Sciatic nerve (tissue), 2 donors: ENCODE results near the gene TTC3. TPM values are rescaled to one million over a fixed set of nuclear protein-coding genes. Genes with fewer than 3 reads are reported as not detected.

Experiments
- ATAC-seq: fragments of 200-7000 bp; cut with Tn5 transposase; one replicate; pipeline ENCODE4 v1.9.1; 2020; ENCODE audit warnings: mild to moderate bottlenecking, moderate library complexity
- DNase-seq: peaks from one replicate; pipeline ENCODE4 v3.0.0-alpha.2; 2020; ENCODE audit warnings: low spot score
- intact Hi-C: fragments of 100-400 bp; cut with DNase I; formaldehyde crosslinking; loops from one replicate; pipeline ENCODE4 v1.14.2; 2022
- total RNA-seq: library from RNA; stranded (reverse); fragmentation: NEBNext Ultra II Directional; extraction: Animal tissue kit (Norgen Biotek cat#: 25700); gene quantifications from one replicate; pipeline ENCODE4 v1.2.1, GENCODE V29; 2021
- donor health status: DM: no; HTN: no; CAD: no.
- donor health status: DM: no; HTN: no; CAD: no.

Gene TTC3
- total RNA-seq, 1 donor from 2014 or later, result 146 TPM

DNA sequence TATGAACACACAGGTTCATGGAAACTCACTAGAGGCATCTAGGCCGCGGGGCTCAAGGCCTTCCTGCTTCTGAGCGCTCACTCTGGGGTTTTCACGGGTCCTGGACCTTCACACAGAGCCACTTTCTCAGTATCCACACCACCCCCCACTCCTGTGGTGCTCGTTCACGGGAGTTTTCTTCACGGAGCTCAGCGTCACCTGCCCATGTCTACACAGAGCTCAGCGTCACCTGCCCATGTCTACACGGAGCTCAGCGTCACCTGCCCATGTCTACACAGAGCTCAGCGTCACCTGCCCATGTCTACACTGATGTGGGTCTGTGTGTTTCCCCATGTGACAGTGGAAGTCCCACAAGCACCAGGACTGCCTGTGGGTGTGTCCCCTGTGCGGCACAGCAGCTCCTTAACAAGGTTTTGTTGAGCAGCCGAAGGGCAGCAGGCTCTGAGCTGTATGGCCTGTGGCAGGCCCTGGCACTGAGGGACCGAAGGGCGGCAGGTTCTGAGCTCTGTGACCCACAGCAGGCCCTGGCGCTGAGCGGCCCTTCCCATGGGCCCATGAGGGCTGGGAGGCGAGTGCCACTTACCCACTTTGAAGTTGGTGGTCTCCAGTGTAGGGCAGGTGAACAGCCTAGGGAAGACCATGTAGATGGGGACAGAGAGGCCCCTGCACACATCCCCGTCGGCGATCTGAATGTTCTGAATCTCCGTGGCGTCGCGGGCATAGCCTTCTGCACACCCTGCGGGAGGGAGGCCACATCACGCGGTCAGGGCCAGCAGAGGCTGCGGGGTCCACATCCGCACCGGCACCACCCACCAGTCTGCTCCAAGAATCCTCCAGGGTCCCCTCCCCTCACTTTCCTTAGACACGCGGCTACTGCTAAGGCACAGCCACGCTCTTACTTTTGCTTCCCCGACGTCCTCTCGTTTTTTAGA is 154.3 kb downstream of the TTC3 start:
- peak; percentile 10 for ATAC-seq
- intact Hi-C loops, result loop anchor here (10.0 kb wide), 1 partner anchor 137 kb away; the partner anchor contains the start of gene DYRK1A
- no peak for DNase-seq

- ATAC-seq, result no peak
- intact Hi-C loops, result loop anchor here (10.0 kb wide), 1 partner anchor 137 kb away; the partner anchor contains the start of gene DYRK1A
- no peak for DNase-seq
These were observed 154.9 kb downstream of the TTC3 start for GRCh38 chr21:37228003-37228400.

DNA sequence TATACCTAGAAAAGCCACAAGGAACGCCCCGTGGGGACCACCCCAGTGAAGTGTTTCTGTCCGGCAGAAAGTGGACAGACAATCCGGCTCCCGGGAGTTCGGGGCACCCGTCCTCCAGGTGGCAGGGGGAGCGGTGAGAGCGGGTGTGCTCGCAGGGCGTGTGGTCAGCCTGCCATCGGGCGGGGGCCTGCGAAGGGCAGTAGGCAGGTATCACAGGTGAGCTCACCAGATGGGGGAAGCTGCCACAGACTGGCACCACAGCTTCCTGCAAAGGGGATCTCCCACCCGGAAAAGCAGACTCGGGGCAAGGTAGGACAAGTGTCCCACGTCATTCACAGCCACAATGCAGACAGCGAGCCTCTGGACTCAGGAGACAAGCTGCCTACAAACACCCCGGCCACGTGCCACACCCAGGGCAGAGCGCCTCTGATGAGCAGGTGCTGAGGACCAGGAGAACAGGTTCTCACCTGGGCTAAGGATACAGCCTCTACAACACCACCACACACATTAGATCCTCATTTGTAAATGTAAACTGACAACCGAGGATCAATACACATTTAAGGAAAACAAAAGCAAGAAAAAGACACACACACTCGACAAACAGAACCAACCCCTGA is 157.7 kb downstream of the TTC3 start:
- intact Hi-C loops, result no loop called here
- no peak for DNase-seq
- ATAC-seq, result no peak

DNA sequence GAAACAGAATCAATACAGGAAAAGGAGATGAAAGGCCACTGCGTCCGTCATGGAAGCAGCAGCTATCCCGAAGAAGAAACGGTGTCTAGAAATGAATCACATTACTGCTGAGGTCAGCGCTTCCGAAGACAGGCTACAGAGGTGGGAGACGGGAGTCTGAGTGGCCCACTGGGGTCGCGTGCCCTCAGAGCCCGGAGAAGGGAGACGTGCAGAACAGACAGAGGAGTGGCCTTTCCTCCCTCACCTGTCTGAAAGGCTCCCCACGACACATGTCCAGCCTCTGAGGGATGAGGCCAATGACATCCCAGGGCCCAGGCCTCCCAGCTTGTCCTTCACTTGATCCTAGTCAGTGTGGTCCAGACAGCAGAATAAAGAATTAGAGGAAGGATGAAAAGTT is 158.2 kb downstream of the TTC3 start:
- ATAC-seq, result no peak
- no peak for DNase-seq
- intact Hi-C loops, result no loop called here

DNA sequence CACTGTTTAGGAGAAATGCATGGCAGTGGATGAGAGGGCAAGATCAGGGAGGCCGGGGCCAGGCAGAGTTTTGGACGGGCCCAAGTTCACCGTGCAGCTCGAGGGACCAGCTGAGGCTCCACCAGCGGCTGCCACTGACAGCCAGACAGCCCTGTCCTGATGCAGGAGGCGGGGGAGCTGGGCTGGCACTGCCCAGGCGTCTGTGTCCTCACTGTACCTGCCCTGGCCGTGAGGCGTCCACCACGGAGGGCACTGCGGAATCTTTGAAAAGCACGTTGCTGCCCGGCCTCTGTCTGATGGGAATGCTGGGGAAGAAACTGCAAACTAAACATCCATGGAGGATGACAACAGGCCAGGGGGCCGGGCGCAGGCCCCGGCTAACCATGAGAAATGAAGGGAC is 158.6 kb downstream of the TTC3 start:
- no peak for DNase-seq
- ATAC-seq, result no peak
- intact Hi-C loops, result no loop called here

- no peak for ATAC-seq
- DNase-seq, result no peak
- intact Hi-C loops, result no loop called here
These were observed 159.4 kb downstream of the TTC3 start for GRCh38 chr21:37232274-37233018.

DNA sequence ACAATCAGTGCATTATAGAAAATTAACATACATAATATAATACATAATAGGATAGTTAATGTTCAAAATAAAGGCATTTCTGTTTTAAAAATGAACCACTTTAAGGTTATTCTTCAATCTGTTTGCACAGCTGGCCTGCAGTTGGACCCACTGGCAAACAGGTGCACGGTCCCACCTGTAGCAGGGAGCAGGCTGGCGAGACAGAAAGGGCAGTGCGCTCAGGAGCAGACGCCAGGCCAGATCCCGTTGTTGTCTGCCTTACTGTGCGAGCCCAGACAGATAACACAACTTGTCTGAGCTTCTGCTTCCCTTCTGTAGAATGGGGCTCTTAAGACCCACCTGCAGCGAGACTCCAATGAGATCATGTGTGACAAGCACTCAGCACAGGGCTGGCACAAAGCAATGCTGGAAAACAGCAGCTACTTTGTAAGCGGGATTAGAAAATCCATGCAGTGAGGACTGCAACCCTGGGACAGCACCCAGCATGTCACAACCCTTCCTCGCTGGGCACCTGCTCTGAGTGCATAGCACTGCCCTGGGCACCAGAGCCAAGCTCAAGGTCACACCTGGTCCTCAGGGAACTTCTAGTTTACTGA is 160.6 kb downstream of the TTC3 start:
- intact Hi-C loops, result no loop called here
- DNase-seq, result no peak
- no peak for ATAC-seq

- intact Hi-C loops, result no loop called here
- ATAC-seq (no peak), DNase-seq (no peak)
These were observed 164.3 kb downstream of the TTC3 start for GRCh38 chr21:37237346-37237745.

DNA sequence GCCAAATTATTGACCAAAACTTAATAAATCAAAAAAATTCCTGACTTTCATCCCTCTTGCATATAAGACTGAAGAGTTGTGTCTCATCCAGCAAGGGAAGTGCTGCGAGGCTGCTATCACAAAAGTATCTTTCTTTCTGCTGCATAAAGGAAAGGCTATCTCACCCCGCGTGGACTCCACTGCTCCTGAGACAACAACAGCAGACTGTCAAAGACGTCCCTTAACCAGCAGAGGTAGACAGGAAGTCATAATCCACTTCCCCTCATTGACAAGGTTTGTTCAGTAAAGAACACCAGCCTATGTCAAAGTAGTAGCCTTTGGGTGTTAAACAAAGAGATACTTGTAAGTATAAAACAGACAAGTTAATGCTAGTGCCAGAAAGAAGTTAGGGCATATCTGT is 164.7 kb downstream of the TTC3 start:
- no peak for ATAC-seq
- intact Hi-C loops, result no loop called here
- no peak for DNase-seq

- intact Hi-C loops, result no loop called here
- no peak for ATAC-seq
- DNase-seq, result no peak
These were observed 167.9 kb downstream of the TTC3 start for GRCh38 chr21:37240978-37241377.

GRCh38 chr21:37241426-37241825 is 168.4 kb downstream of the TTC3 start:
- no peak for DNase-seq
- no peak for ATAC-seq
- intact Hi-C loops, result no loop called here

DNA sequence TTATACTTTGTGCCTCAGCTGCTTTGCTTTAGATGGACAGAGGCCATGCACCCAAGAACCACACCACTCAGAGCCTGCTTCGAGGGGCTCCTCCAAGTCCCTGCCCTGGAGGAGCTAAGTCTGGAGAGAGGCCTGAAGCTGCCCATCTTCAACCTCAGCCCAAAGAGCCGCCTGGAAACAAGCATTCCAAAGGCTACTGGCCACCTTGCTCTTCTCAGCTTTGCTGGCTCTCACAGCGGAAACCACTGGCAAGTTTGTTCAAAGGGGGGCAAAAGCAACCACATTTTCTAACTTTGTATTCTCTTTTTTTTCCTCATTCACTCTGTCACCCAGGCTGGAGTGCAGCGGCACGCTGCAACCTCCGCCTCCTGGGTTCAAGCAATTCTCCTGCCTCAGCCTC is 170.9 kb downstream of the TTC3 start:
- no peak for DNase-seq
- intact Hi-C loops, result no loop called here
- no peak for ATAC-seq

- intact Hi-C loops, result no loop called here
- no peak for DNase-seq
- no peak for ATAC-seq
These were observed 171.5 kb downstream of the TTC3 start for GRCh38 chr21:37244501-37245095.

GRCh38 chr21:37245151-37245550 is 172.1 kb downstream of the TTC3 start:
- ATAC-seq, result no peak
- no peak for DNase-seq
- intact Hi-C loops, result no loop called here

DNA sequence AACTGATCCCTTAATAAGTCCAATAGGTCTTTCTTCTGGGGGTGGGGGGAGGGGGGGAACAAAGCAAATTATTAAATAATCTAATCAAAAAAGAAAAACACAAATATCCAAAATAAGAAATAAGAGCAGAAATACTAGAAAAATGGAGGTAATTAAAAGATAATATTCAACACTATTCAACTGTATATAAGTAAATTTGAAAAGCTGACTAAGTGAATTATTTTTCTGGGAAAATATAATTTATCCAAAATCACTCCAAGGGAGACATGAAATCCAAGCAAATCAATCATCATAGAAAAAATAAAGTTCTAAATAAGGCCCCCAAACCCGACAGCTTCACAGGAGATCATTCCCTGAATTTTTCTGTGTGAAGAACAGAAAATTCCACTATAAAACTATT is 175.2 kb downstream of the TTC3 start:
- intact Hi-C loops, result no loop called here
- DNase-seq (no peak), ATAC-seq (no peak)

- intact Hi-C loops, result no loop called here
- no peak for DNase-seq
These were observed 176.3 kb downstream of the TTC3 start for GRCh38 chr21:37249112-37249904.

DNA sequence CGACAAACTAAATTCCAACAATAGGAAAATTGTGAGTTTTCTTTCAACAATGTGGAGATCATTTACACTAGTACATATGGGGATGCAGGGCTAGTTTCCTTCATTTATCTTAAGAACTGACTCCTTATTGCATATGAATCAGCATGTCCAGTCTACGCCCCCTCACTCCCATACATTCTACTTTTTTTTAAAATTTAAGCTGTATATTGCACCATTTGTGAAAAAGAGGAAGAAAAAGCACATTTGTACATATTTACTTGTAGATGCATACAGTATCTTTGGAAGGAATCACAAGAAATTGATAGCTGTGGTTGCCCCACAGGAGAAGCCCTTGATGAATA is 178.2 kb downstream of the TTC3 start:
- intact Hi-C loops, result no loop called here
- ATAC-seq (no peak), DNase-seq (no peak)

More at GRCh38 chr21:37249112-37249904, 176.3 kb downstream of the TTC3 start:
- no peak for ATAC-seq
